ENCODE data around the gene MN1. TPM values are rescaled to one million over a fixed set of nuclear protein-coding genes. Genes with fewer than 3 reads are reported as not detected.
A peak's percentile ranks its signal among the peaks of the same experiment; 100 is the strongest.

MN1 gene
- total RNA-seq, 2 donors from 2014 or later, result 0.40 to 0.42 TPM

GRCh38 chr22:27801202-27801615, 347 bp downstream of the MN1 start:
- H3K27ac Mint-ChIP-seq, result no peak overlapping the region
- H3K27me3 Mint-ChIP-seq, result peaks cover 17% of the 10 kb centered on the region
- peak; percentile 58 for ATAC-seq
- H3K4me1 Mint-ChIP-seq, result peaks cover 20% of the 10 kb centered on the region
- no peaks in the 10 kb centered on the region for H3K36me3 Mint-ChIP-seq (ENCODE audit: low read depth)
- H3K9me3 ChIP-seq (ENCODE audit: control insufficient read depth, low read length, poor library complexity, severe bottlenecking), result no peaks in the 10 kb centered on the region
- peak overlapping the region; percentile 86 for H3K4me3 Mint-ChIP-seq
- DNase-seq, result peak in 1 of 3 donors; percentile 21

- H3K4me1 Mint-ChIP-seq, result peaks cover 19% of the 10 kb centered on the region
- H3K27me3 Mint-ChIP-seq, result peaks cover 13% of the 10 kb centered on the region
- H3K36me3 Mint-ChIP-seq (ENCODE audit: low read depth), result no peaks in the 10 kb centered on the region
- DNase-seq, result no peak
- H3K27ac Mint-ChIP-seq, result no peak overlapping the region
- no peak for ATAC-seq
- no peaks in the 10 kb centered on the region for H3K9me3 ChIP-seq (ENCODE audit: control insufficient read depth, low read length, poor library complexity, severe bottlenecking)
- peak overlapping the region; percentile 86 for H3K4me3 Mint-ChIP-seq
These were observed 1.0 kb downstream of the MN1 start for GRCh38 chr22:27800250-27801201.

- ATAC-seq, result no peak
- H3K4me1 Mint-ChIP-seq, result peaks cover 12% of the 10 kb centered on the region
- H3K9me3 ChIP-seq (ENCODE audit: control insufficient read depth, low read length, poor library complexity, severe bottlenecking), result no peaks in the 10 kb centered on the region
- peaks cover 6% of the 10 kb centered on the region for H3K27me3 Mint-ChIP-seq
- H3K4me3 Mint-ChIP-seq, result peak overlapping the region; percentile 86
- H3K27ac Mint-ChIP-seq, result no peak overlapping the region
- no peaks in the 10 kb centered on the region for H3K36me3 Mint-ChIP-seq (ENCODE audit: low read depth)
- DNase-seq, result no peak
These were observed 1.7 kb downstream of the MN1 start for GRCh38 chr22:27799827-27800249.

GRCh38 chr22:27799015-27799826, 2.3 kb downstream of the MN1 start:
- H3K9me3 ChIP-seq (ENCODE audit: control insufficient read depth, low read length, poor library complexity, severe bottlenecking), result no peaks in the 10 kb centered on the region
- Mint-ChIP-seq H3K4me3 (peak overlapping the region; percentile 52), H3K4me1 (peaks cover 9% of the 10 kb centered on the region), H3K27me3 (no peaks in the 10 kb centered on the region), H3K36me3 (ENCODE audit: low read depth) (no peaks in the 10 kb centered on the region), H3K27ac (no peak overlapping the region)
- no peak for DNase-seq
- no peak for ATAC-seq

- Mint-ChIP-seq H3K4me3 (peak overlapping the region; percentile 52), H3K27me3 (no peaks in the 10 kb centered on the region), H3K4me1 (peaks cover 8% of the 10 kb centered on the region), H3K27ac (no peak overlapping the region), H3K36me3 (ENCODE audit: low read depth) (no peaks in the 10 kb centered on the region)
- ATAC-seq (no peak), DNase-seq (no peak)
- H3K9me3 ChIP-seq (ENCODE audit: control insufficient read depth, low read length, poor library complexity, severe bottlenecking), result no peaks in the 10 kb centered on the region
These were observed 3.0 kb downstream of the MN1 start for GRCh38 chr22:27798511-27799014.

- ATAC-seq (no peak), DNase-seq (no peak)
- H3K9me3 ChIP-seq (ENCODE audit: control insufficient read depth, low read length, poor library complexity, severe bottlenecking), result no peaks in the 10 kb centered on the region
- H3K36me3 Mint-ChIP-seq (ENCODE audit: low read depth), result no peaks in the 10 kb centered on the region
- peaks cover 7% of the 10 kb centered on the region for H3K4me1 Mint-ChIP-seq
- H3K27me3 Mint-ChIP-seq, result no peaks in the 10 kb centered on the region
- no peak overlapping the region for H3K27ac Mint-ChIP-seq
- no peak overlapping the region for H3K4me3 Mint-ChIP-seq
These were observed 3.8 kb downstream of the MN1 start for GRCh38 chr22:27797520-27798391.

GRCh38 chr22:27796829-27797519, 4.6 kb downstream of the MN1 start:
- Mint-ChIP-seq H3K4me1 (no peaks in the 10 kb centered on the region), H3K36me3 (ENCODE audit: low read depth) (no peaks in the 10 kb centered on the region), H3K4me3 (no peak overlapping the region), H3K27me3 (no peaks in the 10 kb centered on the region), H3K27ac (no peak overlapping the region)
- ATAC-seq (no peak), DNase-seq (no peak)
- no peaks in the 10 kb centered on the region for H3K9me3 ChIP-seq (ENCODE audit: control insufficient read depth, low read length, poor library complexity, severe bottlenecking)

- H3K36me3 Mint-ChIP-seq (ENCODE audit: low read depth), result no peaks in the 10 kb centered on the region
- no peak for ATAC-seq
- H3K27me3 Mint-ChIP-seq, result no peaks in the 10 kb centered on the region
- no peaks in the 10 kb centered on the region for H3K9me3 ChIP-seq (ENCODE audit: control insufficient read depth, low read length, poor library complexity, severe bottlenecking)
- H3K27ac Mint-ChIP-seq, result no peak overlapping the region
- no peak overlapping the region for H3K4me3 Mint-ChIP-seq
- DNase-seq, result no peak
- no peaks in the 10 kb centered on the region for H3K4me1 Mint-ChIP-seq
These were observed 5.6 kb downstream of the MN1 start for GRCh38 chr22:27795696-27796517.

- Mint-ChIP-seq H3K27me3 (no peaks in the 10 kb centered on the region), H3K4me1 (no peaks in the 10 kb centered on the region), H3K4me3 (no peak overlapping the region), H3K36me3 (ENCODE audit: low read depth) (no peaks in the 10 kb centered on the region), H3K27ac (no peak overlapping the region)
- no peaks in the 10 kb centered on the region for H3K9me3 ChIP-seq (ENCODE audit: control insufficient read depth, low read length, poor library complexity, severe bottlenecking)
- no peak for ATAC-seq
- no peak for DNase-seq
These were observed 6.5 kb downstream of the MN1 start for GRCh38 chr22:27795053-27795452.

- H3K9me3 ChIP-seq (ENCODE audit: control insufficient read depth, low read length, poor library complexity, severe bottlenecking), result no peaks in the 10 kb centered on the region
- ATAC-seq (no peak), DNase-seq (no peak)
- H3K36me3 Mint-ChIP-seq (ENCODE audit: low read depth), result no peaks in the 10 kb centered on the region
- no peaks in the 10 kb centered on the region for H3K4me1 Mint-ChIP-seq
- H3K27me3 Mint-ChIP-seq, result peaks cover 2% of the 10 kb centered on the region
- H3K27ac Mint-ChIP-seq, result no peak overlapping the region
- H3K4me3 Mint-ChIP-seq, result no peak overlapping the region
These were observed 7.3 kb downstream of the MN1 start for GRCh38 chr22:27794226-27794625.

- H3K36me3 Mint-ChIP-seq (ENCODE audit: low read depth), result no peaks in the 10 kb centered on the region
- H3K4me3 Mint-ChIP-seq, result no peak overlapping the region
- H3K27ac Mint-ChIP-seq, result no peak overlapping the region
- DNase-seq (no peak), ATAC-seq (no peak)
- peaks cover 8% of the 10 kb centered on the region for H3K27me3 Mint-ChIP-seq
- no peaks in the 10 kb centered on the region for H3K9me3 ChIP-seq (ENCODE audit: control insufficient read depth, low read length, poor library complexity, severe bottlenecking)
- no peaks in the 10 kb centered on the region for H3K4me1 Mint-ChIP-seq
These were observed 8.0 kb downstream of the MN1 start for GRCh38 chr22:27793576-27793975.
